Omental fat pad (tissue), 4 donors: ENCODE data around the gene C19orf44. TPM values are rescaled to one million over a fixed set of nuclear protein-coding genes. Genes with fewer than 3 reads are reported as not detected.
A peak's percentile ranks its signal among the peaks of the same experiment; 100 is the strongest.

Source experiments
- ATAC-seq: fragments of 150-250 bp; one replicate; pipeline ENCODE4 v1.9.1; 2016; ENCODE audit warnings: mild to moderate bottlenecking, moderate library complexity; ENCODE audit not compliant: low FRiP score
- DNase-seq: peaks from one replicate; pipeline ENCODE4 v3.0.0-alpha.2; 2019; ENCODE audit warnings: low spot score
- total RNA-seq, 4 donors: library from RNA; depleted of rRNA; stranded (reverse); fragments of >200 nt; gene quantifications; one replicate each; pipeline ENCODE4 v1.1.0, GENCODE V29; 2016
- TF ChIP-seq, protein P1 (sequence below), 3 donors: fragments of 450-650 bp; IDR thresholded peaks; one replicate each; pipeline ENCODE4 v1.5.1; 2016 to 2017; ENCODE audit warnings: antibody characterized with exemption in 3 of 3, mild to moderate bottlenecking in 3 of 3, moderate library complexity in 2 of 3

Gene C19orf44
- total RNA-seq, 4 donors from 2014 or later: 3.7 to 9.1 (median 5.6) TPM

DNA sequence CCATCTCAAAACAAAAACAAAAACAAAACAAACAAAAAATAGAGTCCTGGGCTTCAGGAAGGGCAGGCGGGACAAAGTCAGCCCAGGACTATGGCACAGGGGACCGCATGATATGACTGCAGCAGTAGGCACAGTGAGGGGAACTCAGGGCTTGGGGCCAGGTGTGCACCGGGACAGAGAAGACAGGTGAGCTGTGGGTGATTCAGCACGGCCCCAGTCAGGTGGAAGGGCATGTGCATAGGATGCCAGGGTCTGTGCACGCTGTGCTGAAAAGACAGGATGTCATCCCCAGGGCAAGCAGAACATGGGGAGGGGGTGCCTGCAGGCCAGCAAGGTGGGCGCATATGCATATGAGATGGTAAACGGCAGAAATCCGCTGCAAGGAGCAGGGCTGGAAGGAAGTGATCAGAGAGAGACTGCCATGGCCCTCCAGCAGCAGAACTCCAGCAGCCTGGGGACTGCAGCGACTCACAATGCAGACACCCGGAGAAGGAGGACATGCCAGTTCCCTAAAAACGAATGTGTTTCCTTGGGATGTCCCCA lies 39.5 kb upstream of the C19orf44 start:
- DNase-seq: no peak
- ATAC-seq: no peak
- TF ChIP-seq, protein P1, sequence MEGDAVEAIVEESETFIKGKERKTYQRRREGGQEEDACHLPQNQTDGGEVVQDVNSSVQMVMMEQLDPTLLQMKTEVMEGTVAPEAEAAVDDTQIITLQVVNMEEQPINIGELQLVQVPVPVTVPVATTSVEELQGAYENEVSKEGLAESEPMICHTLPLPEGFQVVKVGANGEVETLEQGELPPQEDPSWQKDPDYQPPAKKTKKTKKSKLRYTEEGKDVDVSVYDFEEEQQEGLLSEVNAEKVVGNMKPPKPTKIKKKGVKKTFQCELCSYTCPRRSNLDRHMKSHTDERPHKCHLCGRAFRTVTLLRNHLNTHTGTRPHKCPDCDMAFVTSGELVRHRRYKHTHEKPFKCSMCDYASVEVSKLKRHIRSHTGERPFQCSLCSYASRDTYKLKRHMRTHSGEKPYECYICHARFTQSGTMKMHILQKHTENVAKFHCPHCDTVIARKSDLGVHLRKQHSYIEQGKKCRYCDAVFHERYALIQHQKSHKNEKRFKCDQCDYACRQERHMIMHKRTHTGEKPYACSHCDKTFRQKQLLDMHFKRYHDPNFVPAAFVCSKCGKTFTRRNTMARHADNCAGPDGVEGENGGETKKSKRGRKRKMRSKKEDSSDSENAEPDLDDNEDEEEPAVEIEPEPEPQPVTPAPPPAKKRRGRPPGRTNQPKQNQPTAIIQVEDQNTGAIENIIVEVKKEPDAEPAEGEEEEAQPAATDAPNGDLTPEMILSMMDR (IDR thresholded peaks at IDR 0.05): no peak

DNA sequence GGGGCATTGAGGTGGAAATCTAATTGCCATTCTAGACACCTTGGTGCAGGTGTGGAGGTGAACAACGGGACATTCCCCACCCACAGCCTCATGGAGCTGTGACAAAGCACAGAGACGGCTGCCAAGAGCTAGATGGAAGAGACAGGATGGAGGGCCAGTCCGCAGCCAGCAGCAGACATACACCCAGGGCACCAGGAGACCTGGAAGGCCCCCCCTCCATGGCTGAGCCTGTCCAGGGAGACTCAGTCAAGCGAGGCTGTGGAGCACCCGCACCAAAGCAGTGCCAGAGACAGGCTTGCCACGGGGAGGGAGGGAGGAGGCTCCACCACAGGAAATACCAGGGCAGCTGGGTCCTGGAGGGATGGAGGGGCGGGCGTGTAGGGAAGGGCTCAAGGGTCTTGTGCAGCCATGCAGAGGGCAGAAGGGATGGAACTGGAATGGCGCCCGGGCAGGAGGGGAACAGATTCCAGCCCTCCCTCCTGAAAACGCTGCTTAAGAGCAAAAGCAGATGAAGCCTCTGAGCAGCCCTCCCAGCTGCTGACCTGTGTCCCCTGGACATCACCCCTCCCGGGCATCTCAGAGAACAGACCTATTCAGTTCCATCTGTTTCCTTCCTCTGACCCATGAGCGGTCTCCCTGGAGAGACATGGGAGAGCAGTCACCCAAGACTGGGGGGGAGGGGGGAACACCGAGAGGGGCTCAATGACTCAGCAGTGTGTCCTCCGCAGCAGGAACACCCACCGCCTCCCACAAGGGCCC lies 38.8 kb upstream of the C19orf44 start:
- ATAC-seq (peak; percentile 31), DNase-seq (no peak)
- TF ChIP-seq, protein P1 (IDR thresholded peaks at IDR 0.05): no peak

DNA sequence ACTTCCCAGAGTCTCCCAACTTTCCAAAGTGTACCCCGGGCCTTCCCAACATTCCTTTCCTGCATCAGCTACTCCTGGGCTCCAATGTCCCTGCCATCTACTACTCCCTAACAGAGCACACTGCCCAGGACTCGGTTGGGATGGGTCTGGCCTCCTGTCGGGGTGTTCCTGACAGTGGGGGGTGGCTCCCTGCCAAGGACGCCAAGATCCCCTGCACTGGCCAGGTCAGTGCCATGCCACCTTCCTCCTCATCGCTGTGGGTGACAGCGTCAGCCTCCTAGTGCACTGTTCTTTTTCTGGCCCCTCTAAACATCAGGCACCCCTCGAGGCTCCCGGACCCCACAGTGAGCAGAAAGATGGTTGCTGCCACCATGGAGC lies 38.3 kb upstream of the C19orf44 start:
- peak; percentile 12 for ATAC-seq
- DNase-seq: no peak
- TF ChIP-seq, protein P1 (IDR thresholded peaks at IDR 0.05): no peak

DNA sequence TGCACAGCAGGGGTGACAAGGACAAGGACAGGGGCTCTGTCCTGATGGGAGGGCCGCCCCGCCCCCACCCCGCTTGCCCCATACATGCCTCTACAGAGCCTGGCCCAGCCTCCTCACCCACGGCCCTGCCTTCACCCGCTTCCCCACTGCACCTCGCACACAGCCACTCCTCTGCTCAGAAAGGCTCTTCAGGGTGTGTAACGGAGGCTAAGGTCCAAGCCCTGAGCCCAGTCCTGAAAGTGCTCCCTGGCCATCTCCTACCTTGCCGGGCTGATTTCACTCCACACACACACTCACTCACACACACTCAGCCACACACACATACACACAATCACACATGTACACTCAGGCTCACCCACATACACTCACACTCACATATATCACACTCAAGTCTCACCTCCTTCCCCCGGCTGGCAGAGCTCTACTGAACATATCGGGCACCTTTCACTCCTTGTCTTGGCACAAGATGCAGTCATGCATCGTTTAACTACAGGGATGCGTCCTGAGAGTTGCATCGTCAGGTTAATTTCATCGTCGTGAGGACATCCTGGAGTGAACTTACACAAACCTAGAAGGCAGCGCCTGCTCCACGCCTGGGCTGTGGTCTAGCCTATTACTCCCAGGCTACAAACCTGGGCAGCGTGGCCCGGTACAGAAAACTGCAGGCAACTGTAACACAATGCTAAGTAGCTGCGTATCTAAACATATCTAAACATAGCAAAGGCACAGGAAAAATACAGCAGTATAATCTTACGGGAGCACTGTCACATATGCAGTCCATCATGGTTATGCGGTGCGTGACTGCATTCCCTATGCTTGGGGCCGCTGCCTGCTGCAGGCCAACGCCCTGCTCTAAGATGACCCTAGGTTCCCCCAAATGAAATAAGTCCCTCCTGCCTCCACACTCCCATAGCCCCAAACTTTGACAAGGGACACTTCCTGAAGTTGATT lies 37.5 kb upstream of the C19orf44 start:
- TF ChIP-seq, protein P1 (IDR thresholded peaks at IDR 0.05): no peak
- ATAC-seq (peak; percentile 17), DNase-seq (no peak)

DNA sequence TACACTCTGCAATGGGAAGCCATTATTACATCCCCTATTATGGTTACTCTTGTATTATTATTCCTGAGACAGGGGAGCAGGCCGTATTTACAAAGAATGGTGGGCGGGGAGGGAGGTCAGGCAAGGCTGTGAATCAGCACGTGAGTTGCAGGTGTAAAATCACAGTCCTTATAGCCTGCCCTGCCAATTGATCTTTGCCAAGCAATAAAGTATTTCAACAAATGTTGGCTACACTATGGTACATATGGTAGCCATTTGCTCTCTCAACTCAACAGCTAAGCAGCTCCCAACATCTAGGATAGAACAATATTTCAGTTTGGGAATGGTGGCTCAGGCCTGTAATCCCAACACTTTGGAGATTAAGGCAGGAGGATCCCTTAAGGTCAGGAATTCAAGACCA lies 36.5 kb upstream of the C19orf44 start:
- no peak for ATAC-seq
- DNase-seq: no peak
- TF ChIP-seq, protein P1 (IDR thresholded peaks at IDR 0.05): no peak

DNA sequence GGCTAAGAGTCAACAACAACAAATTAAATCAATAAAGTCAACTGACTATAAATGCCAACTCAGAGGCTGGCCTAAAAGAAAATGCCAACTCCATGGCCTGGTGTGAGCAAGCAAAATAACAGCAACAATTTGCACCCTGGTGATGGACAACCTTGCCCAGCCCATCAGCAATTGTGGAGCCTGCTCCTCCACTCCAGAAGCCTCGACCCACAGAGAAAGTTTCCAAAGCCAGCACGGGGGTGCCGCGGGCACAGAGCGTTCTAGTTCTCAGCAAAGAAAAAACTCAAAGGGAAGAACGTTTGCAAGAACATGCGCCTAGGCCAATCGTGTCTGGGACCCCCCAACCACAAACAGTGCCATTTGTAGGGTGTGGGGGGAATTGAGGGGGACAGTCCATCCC lies 35.7 kb upstream of the C19orf44 start:
- ATAC-seq (no peak), DNase-seq (no peak)
- TF ChIP-seq, protein P1 (IDR thresholded peaks at IDR 0.05): no peak
